HG02840 (cell line): Measurements from ENCODE around the gene CCDC85C.

Experiments used
- ATAC-seq: cut with Tn5 transposase; IDR thresholded peaks from one replicate; pipeline ENCODE4 v1.9.1; 2021; ENCODE audit warnings: mild to moderate bottlenecking, moderate library complexity, moderate number of reproducible peaks; ENCODE audit not compliant: unreplicated experiment, low FRiP score

CCDC85C gene

DNA sequence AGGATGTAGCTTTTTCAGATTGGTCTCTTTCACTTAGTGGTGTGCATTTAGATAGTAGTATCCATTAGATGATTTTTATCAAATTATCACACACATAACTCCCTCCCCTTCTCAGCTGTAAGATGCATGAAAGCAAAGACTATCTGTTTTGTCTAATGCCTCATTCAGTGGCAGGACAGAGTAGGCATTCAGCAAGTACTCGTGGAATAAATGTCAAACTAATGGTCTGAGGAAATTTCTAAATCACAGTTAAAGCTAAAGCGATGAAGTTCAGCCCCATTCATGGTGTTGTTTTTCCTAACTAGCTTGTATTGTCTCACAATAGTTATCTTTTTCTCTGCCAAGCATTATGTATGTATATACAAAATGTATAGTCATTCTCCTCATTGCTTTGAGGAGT, 106.7 kb downstream of the CCDC85C start:
- ATAC-seq = no peak

DNA sequence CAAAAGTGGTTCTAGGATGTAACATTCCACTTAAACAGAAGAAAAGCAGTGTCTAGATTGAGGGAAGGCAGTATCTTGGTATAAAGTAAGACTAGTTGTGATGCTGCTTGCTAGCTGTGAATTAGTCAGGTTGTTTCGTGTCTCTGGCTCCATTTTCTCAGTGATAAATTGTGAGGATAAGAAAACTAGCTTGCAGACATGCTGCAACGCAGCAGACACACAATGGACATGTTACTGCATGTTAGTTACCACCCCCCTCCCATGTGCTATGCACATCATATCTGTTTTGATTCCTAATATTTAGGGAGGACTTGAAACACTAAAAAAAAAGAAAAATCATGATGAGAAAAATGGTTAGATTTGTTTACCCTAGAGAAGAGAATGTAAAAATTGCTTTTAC, 119.9 kb downstream of the CCDC85C start:
- no peak for ATAC-seq

DNA sequence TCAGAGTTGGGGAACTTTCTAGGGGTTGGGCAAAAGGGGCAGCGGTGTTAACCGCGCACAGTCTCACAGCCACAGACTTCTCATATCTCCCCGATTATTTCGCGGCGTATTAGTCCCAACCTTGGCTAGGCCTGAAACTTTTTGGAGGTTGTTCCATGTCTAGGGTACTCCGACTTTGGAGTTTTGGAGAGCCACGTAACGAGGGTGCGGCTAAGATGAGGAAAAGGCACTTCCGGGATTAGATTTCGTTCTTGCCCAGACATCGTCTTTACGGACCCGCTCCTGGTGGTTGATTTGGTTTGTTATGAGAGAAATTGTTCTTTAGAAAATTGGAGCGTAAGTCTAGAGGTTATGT, 122.3 kb downstream of the CCDC85C start:
- no peak for ATAC-seq

DNA sequence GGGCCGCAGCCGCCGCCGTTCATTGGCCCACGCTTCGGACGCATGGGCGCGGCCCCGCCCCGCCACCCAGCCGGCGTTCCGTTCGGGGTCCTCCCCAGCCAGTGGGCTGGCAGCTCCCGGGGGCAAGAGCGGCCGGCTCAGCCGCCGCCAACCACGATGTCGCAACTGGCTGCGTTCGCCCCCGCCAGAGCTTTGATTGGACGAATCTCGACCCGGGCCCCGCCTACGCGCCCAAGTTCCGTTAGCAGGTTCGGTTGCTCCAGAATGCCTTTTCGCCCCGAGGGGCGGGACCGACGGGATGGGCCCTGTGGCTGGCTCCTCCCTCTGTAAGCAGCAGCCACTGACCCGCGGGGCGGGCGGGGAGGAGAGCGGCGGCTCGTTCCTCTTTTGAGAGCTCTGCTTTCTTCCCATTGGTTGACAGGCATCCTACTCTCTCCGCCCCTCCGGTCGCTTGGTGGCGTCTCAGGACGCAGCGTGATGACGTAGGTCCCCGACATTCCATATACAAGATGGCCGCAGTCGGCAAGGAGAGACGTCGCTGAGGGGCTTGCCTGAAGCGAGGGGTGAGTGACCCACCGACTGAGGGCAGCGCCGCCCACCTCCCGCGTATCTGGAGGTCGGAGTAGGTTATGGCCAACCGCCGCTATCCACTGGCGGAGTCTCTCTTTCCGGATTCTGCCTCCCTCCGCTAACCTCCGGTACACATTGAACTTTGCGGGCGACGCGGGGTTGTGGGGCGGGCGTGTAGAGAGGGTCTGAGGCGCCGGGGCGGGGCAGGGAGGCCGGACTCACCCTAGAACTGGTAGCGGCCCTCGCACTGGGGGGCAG, 122.9 kb downstream of the CCDC85C start, which contains the start of gene CCNK:
Gene CCNK (plus strand): TSS at position 493 of the 828 bp plus-strand sequence. CDS start 11,269 bp downstream, outside the sequence.
- ATAC-seq = peak; percentile 95

DNA sequence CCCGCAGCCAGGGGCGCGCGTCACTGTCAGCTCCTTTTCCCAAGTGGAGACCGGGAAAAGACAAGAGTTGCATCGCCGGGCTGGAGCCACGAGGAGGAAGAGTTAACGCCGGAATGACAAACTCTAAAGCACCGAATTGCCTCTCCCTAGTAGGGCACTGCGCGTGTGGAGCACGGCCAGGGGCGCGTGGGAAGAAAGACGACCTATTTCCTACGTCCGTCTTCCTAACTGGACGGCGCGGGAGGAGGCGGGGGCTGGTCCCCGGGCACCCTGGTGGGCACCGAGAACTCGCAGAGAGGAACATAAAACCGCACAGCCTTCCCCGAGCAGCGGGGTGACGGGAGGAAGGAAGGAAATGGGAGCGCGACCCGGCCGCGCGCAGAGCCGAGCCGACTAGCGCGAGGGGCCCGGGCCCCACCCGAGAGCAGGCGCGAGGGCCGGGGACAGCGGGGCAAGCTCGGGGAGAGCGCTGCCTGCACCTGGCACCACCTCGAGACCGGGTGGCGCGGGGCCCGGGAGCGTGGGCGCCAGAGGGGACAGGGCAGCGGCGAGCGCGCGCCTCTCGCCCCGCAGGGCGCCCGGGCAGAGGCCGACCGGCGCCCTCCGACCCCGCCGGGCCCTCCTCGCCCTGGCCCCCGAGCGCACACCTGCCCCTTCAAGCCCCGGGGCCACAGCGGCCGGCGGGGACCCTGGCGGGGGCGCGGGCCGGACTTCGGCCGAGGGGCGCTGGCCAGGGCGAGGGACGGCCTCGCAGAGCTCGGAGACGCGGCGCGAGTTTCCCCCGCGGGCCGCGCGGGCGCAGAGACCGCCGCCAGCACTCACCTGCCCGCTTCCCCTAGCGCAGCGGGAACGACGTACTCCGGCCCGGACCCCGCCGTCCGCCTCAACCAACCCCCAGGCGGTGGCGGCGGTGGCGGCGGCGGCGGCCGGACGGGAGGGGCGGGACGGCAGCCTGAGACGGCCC, 123.8 kb downstream of the CCDC85C start, which contains the start of gene SETD3:
Gene SETD3 (minus strand): TSS at position 954 of the 964 bp plus-strand sequence. CDS start 15,054 bp downstream, outside the sequence.
- ATAC-seq = no peak

DNA sequence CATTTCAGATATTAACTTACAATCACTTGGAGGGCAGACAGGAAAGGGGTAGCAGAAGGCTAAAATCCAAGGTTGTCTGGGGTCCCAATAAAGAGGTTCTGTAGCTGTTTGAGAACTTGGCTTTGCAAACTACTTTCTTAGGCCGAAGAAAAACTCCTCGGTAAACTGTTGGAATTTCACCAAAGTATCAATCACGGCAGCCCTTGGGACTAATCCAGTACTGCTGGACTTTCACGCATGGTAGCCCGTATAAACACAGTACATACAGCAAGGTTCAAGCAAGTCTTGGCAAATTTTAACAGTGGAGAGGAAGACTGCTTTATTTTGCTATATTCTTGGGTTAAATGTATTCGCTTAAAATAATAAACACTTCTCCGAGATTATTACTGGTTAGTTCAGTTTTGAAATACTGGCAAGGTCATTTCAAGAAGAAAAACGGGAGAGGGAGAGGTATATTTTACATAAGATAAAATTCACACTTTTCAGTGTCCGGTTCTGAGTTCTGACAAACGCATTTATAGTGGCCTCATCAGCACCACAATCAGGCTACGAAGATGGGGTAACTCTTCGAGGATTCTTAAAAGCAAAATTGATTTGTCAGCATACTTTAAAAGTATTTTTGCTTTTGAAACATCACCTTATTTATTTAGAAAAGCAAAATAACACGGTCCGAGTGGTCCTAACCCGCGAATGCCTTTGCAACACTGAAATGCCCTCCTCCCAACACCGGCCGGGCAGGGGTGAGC, 124.7 kb downstream of the CCDC85C start:
- no peak for ATAC-seq

DNA sequence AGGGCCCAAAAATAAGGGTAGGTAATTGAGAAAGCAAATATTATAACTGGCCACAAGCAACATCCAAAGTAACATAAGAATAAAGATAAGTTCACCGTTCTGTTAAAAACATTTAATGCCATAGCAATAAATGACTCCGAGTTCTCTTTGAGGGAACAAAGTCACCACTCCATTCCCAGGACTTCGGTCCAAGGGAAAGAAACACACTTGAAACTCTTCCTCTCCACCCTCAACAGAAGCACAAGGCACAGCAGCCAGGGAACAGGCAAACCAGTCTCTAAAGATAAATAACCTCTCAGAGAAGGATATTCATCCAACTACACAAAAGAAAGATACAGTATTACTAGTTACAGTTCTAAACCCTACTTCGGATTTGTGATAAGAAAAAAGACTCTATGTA, 125.9 kb downstream of the CCDC85C start:
- ATAC-seq = no peak

DNA sequence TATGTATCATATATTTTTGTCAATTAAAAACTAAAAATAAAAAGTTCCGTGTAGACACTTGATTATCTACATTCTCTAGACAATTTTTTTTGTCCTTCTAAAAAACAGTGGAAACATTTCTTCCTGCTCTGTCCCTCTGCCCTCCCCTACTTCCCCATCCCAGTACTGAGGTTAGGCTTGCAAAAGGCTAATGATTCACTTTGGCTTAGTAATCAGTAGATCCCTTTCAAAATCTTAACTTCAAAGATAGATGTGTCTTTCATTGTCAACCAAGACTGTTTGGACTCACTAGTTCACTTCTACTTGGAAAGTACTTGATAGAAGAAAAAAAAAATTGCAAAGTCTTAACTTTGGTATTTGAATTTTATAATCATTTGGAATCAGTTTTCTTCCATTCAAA, 127.1 kb downstream of the CCDC85C start:
- ATAC-seq = no peak

DNA sequence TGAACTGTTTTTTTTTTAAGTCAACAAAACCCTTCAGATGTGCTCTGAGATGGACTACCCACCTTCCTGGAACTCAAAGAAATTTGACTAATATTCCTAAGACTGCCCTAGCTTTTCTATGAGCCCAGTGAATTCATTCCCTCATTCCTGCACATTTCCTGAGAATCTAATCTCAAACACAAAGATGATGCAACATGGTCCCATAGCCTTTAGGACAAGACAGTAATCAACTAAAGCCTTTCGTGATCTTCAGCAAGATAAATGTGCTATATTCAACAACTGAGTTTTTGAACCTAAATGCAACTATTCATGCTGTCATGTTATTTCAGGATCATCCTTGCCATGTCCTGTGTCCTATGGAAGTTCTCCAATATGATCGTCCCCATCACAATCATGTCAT, 128.3 kb downstream of the CCDC85C start:
- ATAC-seq = no peak

DNA sequence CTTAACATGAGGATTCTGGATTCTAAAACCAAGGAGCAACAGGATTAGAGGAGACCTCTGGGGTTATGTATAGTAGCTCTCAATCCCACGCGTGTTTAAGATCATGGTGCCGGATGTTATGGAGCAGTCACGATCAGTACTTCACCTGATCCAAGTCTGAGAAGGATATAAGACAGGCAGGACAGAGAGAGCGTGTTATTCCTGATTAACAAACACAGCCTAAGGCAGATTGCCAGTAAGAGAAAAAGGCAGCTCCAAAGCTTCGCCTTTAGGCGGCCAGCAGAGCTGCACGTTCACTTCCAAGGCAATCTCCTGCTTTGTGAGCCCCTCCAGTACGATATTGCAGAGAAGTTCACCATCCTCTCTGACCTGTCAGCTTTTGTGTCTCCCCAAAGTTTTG, 128.8 kb downstream of the CCDC85C start:
- no peak for ATAC-seq

DNA sequence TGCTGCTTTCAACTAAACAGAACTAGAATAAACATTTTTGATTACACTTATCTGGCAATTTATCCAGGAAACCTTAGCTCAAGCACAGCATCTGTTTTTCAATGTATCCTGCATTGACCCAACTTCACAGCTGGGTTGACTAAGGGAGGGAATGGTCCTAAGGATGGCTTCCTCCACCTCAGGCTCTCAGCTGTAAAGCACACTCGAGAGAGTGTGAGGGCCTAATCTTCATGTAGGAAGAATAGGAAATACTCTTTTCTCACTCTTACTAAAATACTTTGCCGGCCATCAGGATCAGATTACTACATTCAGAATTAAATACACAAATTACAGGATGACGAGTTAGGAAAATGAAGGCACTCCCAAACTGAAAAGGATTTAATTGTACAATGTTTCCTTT, 130.5 kb downstream of the CCDC85C start:
- no peak for ATAC-seq

DNA sequence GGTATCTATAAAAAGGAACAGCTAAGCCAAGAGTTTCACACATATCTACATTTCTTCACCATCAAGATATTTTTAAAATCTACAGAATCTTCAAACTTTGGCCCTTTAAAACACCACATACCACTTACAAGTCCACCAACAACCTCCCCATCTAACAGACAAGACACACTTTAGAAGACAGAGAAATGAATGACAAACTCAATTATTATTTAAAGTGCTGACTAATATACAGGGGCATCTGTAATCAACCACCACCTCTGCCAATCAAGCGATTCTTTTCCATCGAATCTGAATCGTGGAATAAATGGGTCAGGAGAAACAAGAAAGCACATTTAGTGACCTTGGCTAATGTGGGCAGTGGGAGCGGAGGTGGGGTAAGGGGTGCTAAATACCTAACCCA, 131.1 kb downstream of the CCDC85C start:
- no peak for ATAC-seq

DNA sequence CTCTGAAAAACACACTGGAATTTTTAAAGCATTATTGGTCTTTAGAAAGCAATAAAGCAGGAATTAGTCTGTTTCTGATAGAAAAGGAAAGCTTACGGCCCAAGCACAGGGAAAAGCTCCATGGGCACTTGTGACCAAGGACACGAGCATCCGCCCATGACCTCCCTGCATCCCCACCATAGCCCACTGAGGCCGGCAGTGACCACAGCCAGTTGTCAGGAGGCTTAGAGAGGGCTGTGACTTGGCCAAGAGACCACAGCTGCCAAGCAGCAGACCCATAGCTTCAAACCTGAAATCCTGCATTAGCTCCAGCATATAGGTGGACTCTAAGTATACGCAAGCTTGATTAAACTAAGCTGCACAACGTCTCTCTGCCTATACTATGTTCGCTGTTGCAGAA, 132.3 kb downstream of the CCDC85C start:
- no peak for ATAC-seq

DNA sequence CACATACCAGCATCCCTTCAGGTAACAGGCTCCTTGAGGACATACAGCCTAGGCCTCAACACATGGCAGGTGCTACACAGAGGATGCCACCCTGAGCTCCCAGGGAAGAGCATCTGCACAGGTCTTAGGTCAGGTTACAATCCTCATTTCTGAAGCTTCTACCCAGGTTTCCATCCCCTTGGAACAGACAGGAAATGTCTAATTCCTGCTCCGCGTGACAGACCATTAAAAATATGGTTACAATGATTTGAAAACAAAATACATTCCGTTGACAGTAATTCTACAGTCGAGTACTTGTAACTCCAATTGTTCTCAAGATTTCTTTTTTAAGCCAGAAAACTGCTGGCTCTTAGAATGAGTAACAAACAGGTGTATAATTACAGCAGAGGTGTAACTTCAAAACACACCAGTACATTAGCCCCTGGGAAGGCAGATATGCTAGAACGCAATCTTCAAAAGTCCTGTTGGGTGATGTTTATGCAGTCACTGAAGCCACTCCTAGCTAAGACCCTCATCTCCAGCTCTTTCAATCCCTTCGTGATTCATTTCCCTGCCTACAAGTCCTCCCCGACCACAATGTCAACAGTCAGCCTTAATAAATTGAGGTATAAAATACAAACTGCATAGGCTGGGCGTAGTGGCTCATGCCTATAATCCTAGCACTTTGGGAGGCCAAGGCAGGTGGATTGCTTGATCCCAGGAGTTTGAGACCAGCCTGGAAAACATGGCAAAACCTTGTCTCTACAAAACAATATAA, 135.0 kb downstream of the CCDC85C start:
- ATAC-seq = no peak

DNA sequence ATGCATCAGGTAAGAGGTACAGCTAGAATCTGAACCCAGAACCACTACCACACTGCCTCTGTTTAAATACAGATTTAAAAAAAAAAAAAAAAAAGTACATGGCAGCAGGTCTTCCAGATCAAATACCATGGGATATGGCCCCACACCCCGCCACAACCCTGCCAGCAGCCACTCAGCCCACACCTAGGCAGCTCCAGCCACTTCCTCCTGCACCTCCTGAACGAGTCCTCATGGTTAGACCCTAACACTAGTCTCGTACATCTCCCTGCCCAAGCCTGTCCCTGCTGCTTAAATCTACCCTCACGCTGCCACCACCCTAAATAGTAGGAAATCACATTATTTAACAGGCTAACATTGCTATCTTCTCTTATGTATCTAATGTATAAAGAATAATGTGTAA, 135.9 kb downstream of the CCDC85C start:
- ATAC-seq = no peak

DNA sequence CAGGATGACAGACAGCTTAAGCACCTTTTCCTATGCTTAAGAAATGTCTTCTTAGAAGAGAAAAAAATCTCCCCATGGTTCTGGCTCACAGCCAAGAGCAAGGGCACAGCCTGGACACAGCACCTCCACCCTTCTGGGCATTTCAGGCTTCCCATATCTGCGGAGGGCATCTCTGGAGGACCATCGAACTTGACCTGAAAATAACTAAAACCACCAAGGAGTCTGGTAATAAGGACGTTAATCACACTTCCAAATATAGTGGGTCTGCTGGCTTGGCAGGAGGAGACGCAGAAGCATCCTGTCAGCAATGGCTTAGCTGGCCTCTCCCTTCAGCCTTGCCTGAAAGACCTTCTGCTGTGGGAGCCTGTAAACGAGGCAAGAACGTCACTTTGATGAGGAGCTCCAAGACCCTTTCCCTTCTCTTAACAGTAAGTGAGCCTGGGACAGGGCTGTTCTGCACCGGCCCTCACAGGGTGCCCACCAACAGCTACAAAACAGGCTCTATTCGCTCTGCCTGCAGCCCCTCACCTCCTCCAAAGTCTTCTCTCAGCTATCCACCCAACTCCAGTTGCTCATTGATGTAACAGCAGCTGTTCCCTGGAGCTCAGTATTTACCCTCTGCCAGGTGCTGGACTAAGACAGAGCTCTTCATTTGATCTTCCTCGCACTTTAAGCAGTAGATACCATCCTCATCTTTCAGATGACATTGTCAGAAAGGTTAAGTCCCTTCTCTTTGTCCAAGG, 136.5 kb downstream of the CCDC85C start:
- no peak for ATAC-seq

DNA sequence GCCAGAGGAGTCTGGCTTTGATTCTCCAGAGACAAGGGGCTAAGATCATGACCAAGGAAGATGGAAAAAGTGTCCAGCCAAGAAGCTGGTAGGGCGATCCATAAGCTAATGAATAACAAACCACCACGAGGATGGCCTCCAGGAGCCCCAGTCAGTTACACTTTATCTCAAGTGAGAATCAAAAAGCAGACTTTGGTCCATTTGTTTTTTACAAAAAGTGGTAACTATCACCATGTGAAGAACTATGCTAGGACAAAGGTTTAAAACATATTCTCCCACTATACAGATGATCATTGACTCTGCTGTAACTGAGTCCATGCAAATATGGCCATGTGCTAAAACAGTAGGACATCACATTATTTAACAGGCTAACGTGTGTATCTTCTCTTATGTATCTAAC, 137.2 kb downstream of the CCDC85C start:
- no peak for ATAC-seq

DNA sequence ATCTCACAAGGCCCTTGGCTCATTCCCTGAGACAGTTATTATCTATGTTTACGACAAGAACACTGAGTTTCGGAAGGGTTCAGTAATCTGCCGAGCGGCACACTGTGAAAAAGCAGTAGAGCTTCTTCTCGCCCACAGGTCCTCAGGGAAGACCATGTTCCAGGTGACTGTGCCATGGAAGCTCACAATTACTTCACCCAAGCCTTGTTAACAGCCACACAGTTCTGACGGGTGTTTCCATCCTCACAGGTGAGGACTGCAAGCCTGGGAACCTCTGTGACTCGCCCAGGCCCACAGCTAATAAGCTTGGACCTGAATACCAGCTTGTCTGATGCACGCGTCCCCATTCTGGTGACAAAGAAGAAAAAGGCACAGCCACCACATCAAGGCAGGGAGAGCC, 138.7 kb downstream of the CCDC85C start:
- ATAC-seq = no peak

DNA sequence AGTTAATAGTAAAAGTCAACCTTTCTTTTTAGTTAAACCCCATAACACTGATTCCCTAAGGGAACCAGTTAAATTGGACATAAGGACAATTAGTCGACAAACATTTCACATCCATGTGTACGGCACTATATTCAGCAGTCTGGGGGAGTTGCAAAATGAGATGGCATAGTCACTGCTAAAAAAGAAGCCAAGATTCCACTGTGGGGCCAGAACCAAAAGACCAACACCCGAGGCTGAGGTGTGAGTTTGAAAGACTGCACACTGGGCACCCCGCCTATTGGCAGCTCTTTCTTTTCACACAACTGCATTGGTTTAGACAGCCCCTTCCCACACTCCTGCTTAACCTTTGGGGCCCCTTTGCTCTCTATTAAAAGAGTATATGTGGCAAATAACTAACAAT, 140.0 kb downstream of the CCDC85C start:
- no peak for ATAC-seq
